OCI-LY1 (cell line): ENCODE results near the gene HESX1.

ENCODE experiments used
- H2AFZ ChIP-seq: fragments of 200-600 bp; sonication (generic), shearing (Covaris generic); 2 replicates; pipeline ENCODE4 v1.6.0; 2014; ENCODE audit warnings: antibody characterized with exemption, mild to moderate bottlenecking, low read length
- H3F3A ChIP-seq: fragments of 200-600 bp; sonication (generic), shearing (Covaris generic); 2 replicates; pipeline ENCODE4 v1.6.0; 2014; ENCODE audit warnings: mild to moderate bottlenecking, antibody characterized with exemption, low read length, moderate library complexity; ENCODE audit not compliant: insufficient read depth
- H3K27ac ChIP-seq: fragments of 200-600 bp; sonication (generic); 2 replicates; pipeline ENCODE4 v1.5.1; 2014; ENCODE audit warnings: low read length, mixed run types, mild to moderate bottlenecking, low read depth; ENCODE audit not compliant: poor library complexity, severe bottlenecking
- H3K27me3 ChIP-seq: fragments of 200-600 bp; sonication (generic); 2 replicates; pipeline ENCODE4 v1.6.0; 2014; ENCODE audit warnings: antibody characterized with exemption, mild to moderate bottlenecking, low read length, moderate library complexity; ENCODE audit not compliant: insufficient read depth
- H3K36me3 ChIP-seq: fragments of 200-600 bp; sonication (generic); 2 replicates; pipeline ENCODE4 v1.6.1; 2014; ENCODE audit warnings: mild to moderate bottlenecking, antibody characterized with exemption, low read length, moderate library complexity, mixed read lengths; ENCODE audit not compliant: insufficient read depth
- H3K4me1 ChIP-seq: fragments of 200-600 bp; sonication (generic); 2 replicates; pipeline ENCODE4 v1.5.1; 2014; ENCODE audit warnings: mild to moderate bottlenecking, low read length, moderate library complexity; ENCODE audit not compliant: insufficient read depth, severe bottlenecking
- H3K4me2 ChIP-seq: fragments of 200-600 bp; sonication (generic), shearing (Covaris generic); 2 replicates; pipeline ENCODE4 v1.6.1; 2014; ENCODE audit warnings: low read length
- H3K4me3 ChIP-seq: fragments of 200-600 bp; sonication (generic); 2 replicates; pipeline ENCODE4 v1.5.1; 2014; ENCODE audit warnings: low read length, low read depth, mild to moderate bottlenecking, mixed read lengths; ENCODE audit not compliant: poor library complexity, severe bottlenecking
- H3K79me2 ChIP-seq: fragments of 200-600 bp; shearing (Covaris generic); 2 replicates; pipeline ENCODE4 v1.6.1; 2016; ENCODE audit warnings: mixed run types, low read length, mixed read lengths; ENCODE audit not compliant: insufficient read depth
- H3K9ac ChIP-seq: fragments of 200-600 bp; sonication (generic), shearing (Covaris generic); 2 replicates; pipeline ENCODE4 v1.6.1; 2014; ENCODE audit warnings: mild to moderate bottlenecking, low read length, mixed read lengths
- H3K9me2 ChIP-seq: fragments of 200-600 bp; sonication (generic), shearing (Covaris generic); 2 replicates; pipeline ENCODE4 v1.6.1; 2014; ENCODE audit warnings: low read depth, mild to moderate bottlenecking, low read length, mixed read lengths
- H3K9me3 ChIP-seq: fragments of 200-600 bp; shearing (Covaris generic); 2 replicates; pipeline ENCODE4 v1.6.1; 2014; ENCODE audit warnings: low read length, mixed read lengths
- H4K20me1 ChIP-seq: fragments of 200-600 bp; sonication (generic), shearing (Covaris generic); 2 replicates; pipeline ENCODE4 v1.6.0; 2016; ENCODE audit warnings: mild to moderate bottlenecking, low read length; ENCODE audit not compliant: insufficient read depth
- EZH2 ChIP-seq: fragments of 200-600 bp; sonication (generic), shearing (Covaris generic); IDR thresholded peaks from 2 replicates; pipeline ENCODE4 v1.8.0; 2017; ENCODE audit warnings: borderline replicate concordance, mixed run types, mild to moderate bottlenecking, antibody characterized with exemption, low read length, moderate library complexity, mixed read lengths
- TF ChIP-seq, protein P1 (sequence below): fragments of 200-600 bp; sonication (generic), shearing (Covaris generic); IDR thresholded peaks from 2 replicates; pipeline ENCODE4 v1.5.1; 2017; ENCODE audit warnings: mild to moderate bottlenecking, antibody characterized with exemption, low read length, moderate library complexity, mixed read lengths

Gene HESX1

DNA sequence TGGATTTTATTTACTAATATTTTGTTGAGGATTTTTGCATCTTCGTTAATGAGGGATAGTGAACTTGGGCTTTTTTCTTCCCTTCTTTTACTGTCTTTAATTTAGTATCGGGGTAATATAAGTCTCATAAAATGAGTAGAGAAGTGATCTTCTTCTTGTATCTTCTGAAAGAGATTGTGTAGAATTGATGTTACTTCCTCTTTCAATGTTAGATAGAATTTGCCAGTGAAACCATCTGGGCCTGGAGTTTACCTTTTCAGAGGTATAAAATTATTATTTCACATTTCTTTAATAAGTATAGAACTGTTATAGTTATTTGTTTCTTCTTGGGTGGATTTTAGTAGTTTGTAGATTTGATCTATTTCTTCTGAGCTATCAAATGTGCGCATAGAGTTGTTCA is 7.8 kb downstream of the HESX1 start:
- Histone ChIP-seq H3K27me3 (no peaks in the 10 kb centered on the region), H3K79me2 (no peaks in the 10 kb centered on the region), H3K4me1 (no peaks in the 10 kb centered on the region), H3K27ac (no peak overlapping the region), H4K20me1 (no peaks in the 10 kb centered on the region), H3K9ac (no peak overlapping the region), H2AFZ (no peak overlapping the region), H3K9me2 (no peaks in the 10 kb centered on the region), H3K4me3 (no peak overlapping the region), H3F3A (no peaks in the 10 kb centered on the region), H3K9me3 (no peaks in the 10 kb centered on the region), H3K36me3 (no peaks in the 10 kb centered on the region), H3K4me2 (no peak overlapping the region)
- TF ChIP-seq EZH2: no peak
- TF ChIP-seq, protein P1, sequence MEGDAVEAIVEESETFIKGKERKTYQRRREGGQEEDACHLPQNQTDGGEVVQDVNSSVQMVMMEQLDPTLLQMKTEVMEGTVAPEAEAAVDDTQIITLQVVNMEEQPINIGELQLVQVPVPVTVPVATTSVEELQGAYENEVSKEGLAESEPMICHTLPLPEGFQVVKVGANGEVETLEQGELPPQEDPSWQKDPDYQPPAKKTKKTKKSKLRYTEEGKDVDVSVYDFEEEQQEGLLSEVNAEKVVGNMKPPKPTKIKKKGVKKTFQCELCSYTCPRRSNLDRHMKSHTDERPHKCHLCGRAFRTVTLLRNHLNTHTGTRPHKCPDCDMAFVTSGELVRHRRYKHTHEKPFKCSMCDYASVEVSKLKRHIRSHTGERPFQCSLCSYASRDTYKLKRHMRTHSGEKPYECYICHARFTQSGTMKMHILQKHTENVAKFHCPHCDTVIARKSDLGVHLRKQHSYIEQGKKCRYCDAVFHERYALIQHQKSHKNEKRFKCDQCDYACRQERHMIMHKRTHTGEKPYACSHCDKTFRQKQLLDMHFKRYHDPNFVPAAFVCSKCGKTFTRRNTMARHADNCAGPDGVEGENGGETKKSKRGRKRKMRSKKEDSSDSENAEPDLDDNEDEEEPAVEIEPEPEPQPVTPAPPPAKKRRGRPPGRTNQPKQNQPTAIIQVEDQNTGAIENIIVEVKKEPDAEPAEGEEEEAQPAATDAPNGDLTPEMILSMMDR: no peak

DNA sequence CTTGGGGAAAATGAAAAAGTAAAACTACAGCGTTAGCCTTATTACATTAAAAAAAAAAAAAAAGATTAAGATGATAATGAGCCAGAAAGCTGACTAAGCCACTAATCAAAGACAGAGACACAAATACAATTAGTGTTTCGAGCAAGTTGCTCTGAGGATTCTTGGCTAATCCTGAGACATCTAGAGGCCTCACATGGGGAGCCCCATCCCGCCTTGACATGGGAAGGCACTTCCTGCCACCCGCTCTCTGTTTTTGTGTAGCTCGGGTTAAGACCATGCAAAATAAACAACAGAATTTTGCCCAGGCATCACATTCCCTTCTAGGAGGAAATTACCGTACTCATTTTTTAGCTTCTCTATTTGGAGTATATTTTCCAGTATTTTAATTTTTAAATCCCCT is 15.3 kb downstream of the HESX1 start:
- Histone ChIP-seq H3K27me3 (peaks cover 13% of the 10 kb centered on the region; the same call in 1 of the 2 replicates), H3F3A (no peaks in the 10 kb centered on the region), H3K9me2 (no peaks in the 10 kb centered on the region), H3K4me3 (no peak overlapping the region), H3K27ac (no peak overlapping the region), H3K79me2 (no peaks in the 10 kb centered on the region), H3K36me3 (no peaks in the 10 kb centered on the region), H4K20me1 (no peaks in the 10 kb centered on the region), H3K9me3 (no peaks in the 10 kb centered on the region), H3K9ac (no peak overlapping the region), H2AFZ (no peak overlapping the region), H3K4me1 (no peaks in the 10 kb centered on the region), H3K4me2 (no peak overlapping the region)
- TF ChIP-seq, protein P1: no peak
- no peak for TF ChIP-seq EZH2

DNA sequence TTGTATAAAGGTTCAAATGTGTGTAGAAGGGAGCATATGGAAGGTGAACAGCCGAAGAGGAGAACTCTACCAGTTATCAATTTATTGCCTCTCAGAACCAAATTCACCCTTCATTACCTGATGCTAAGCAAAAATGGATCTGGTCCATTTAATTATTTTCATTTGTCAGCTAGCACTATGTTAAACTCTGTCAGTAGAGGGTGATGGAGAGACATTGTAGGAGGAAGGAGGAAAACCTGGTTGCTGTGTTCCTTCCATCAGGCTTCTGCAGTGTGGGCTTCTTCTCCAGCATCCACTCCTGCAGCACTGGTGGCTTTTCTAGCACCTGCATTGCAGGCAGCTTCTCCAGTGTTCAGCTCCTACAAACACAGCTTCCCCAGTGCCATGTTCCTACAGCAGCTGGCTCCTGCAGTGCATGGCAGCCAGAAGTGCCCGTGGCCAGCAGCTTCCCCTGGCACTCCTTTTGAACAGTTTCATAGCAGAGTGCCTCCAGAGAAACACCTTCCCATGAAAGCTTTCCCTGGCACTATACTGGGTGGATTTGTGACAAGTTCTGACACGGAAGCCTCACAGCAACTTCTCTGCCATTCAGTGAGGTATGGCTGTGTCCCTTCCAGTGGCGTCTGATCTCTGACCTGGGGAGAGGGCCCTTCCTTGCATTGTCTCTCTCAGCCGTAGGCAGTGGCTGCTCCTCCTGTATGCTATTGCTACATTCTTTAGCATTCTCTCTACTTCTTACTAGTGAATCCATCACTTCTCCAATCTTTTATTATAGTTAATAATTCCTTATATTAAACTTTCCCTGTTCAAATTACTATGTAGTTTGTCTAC is 20.0 kb downstream of the HESX1 start:
- Histone ChIP-seq H3K4me1 (no peaks in the 10 kb centered on the region), H3K9ac (no peak overlapping the region), H3F3A (no peaks in the 10 kb centered on the region), H3K9me3 (no peaks in the 10 kb centered on the region), H3K4me2 (no peak overlapping the region), H2AFZ (no peak overlapping the region), H4K20me1 (no peaks in the 10 kb centered on the region), H3K9me2 (no peaks in the 10 kb centered on the region), H3K27me3 (peaks cover 13% of the 10 kb centered on the region; the same call in 1 of the 2 replicates), H3K27ac (no peak overlapping the region), H3K4me3 (no peak overlapping the region), H3K79me2 (no peaks in the 10 kb centered on the region), H3K36me3 (no peaks in the 10 kb centered on the region)
- TF ChIP-seq, protein P1: peak; percentile 63
- TF ChIP-seq EZH2: no peak
